ENCODE data around the gene LRCH3. TPM values are rescaled to one million over a fixed set of nuclear protein-coding genes. Genes with fewer than 3 reads are reported as not detected.

The LRCH3 gene
- polyA plus RNA-seq, 2 of the 4 experiments (the other 2 are of a cell fraction): 14.2 to 44.6 TPM

DNA sequence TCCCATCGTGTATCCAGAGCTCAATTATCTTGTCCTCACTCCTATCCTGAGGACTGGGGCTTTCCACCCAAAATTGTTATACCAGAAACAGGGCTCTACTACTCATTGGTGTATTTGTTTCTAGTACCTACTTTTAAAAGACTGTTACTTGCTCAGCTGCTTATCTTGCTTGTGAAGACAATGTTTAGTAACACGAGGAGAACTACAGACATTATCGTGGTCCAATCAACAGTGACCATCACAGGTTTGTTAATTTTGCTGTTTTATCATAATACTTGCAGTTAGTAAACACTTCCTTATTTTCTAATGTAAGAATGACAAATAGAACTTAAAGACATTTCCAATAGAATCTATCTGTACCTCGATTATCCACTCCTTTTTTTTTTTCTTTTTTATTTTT lies 13.5 kb downstream of the LRCH3 start:
- H3K27ac ChIP-seq: no peak overlapping the region
- TF ChIP-seq, protein P1, sequence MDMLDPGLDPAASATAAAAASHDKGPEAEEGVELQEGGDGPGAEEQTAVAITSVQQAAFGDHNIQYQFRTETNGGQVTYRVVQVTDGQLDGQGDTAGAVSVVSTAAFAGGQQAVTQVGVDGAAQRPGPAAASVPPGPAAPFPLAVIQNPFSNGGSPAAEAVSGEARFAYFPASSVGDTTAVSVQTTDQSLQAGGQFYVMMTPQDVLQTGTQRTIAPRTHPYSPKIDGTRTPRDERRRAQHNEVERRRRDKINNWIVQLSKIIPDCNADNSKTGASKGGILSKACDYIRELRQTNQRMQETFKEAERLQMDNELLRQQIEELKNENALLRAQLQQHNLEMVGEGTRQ (IDR thresholded peaks at IDR 0.05): no peak
- TF ChIP-seq GATA3 (IDR thresholded peaks at IDR 0.05; ENCODE audit: borderline replicate concordance) (no peak), NFE2L2 (conservative IDR thresholded peaks at IDR 0.05; ENCODE audit: low read length) (no peak), POLR2AphosphoS2 (conservative IDR thresholded peaks at IDR 0.05; ENCODE audit: low read length) (no peak), FOXS1 (CRISPR knock-in tag; IDR thresholded peaks at IDR 0.05) (no peak), CHD4 (IDR thresholded peaks at IDR 0.05; ENCODE audit: borderline replicate concordance) (no peak), POLR2A (IDR thresholded peaks at IDR 0.05; ENCODE audit: low read length) (no peak), NR3C1 (IDR thresholded peaks at IDR 0.05) (no peak), EP300 (IDR thresholded peaks at IDR 0.05) (no peak), RCOR1 (IDR thresholded peaks at IDR 0.05; ENCODE audit: low read depth, low read length) (no peak), KDM1A (IDR thresholded peaks at IDR 0.05; ENCODE audit: low read depth) (no peak), FOSB (CRISPR knock-in tag; IDR thresholded peaks at IDR 0.05) (no peak), PBX3 (IDR thresholded peaks at IDR 0.05) (no peak), CHD2 (IDR thresholded peaks at IDR 0.05; ENCODE audit: low read length, partially characterized antibody) (no peak), ZSCAN20 (CRISPR knock-in tag; IDR thresholded peaks at IDR 0.05) (no peak), FOSL2 (IDR thresholded peaks at IDR 0.05) (no peak), FOSL2 (CRISPR knock-in tag; IDR thresholded peaks at IDR 0.05) (no peak)
- TF ChIP-seq, protein P2, sequence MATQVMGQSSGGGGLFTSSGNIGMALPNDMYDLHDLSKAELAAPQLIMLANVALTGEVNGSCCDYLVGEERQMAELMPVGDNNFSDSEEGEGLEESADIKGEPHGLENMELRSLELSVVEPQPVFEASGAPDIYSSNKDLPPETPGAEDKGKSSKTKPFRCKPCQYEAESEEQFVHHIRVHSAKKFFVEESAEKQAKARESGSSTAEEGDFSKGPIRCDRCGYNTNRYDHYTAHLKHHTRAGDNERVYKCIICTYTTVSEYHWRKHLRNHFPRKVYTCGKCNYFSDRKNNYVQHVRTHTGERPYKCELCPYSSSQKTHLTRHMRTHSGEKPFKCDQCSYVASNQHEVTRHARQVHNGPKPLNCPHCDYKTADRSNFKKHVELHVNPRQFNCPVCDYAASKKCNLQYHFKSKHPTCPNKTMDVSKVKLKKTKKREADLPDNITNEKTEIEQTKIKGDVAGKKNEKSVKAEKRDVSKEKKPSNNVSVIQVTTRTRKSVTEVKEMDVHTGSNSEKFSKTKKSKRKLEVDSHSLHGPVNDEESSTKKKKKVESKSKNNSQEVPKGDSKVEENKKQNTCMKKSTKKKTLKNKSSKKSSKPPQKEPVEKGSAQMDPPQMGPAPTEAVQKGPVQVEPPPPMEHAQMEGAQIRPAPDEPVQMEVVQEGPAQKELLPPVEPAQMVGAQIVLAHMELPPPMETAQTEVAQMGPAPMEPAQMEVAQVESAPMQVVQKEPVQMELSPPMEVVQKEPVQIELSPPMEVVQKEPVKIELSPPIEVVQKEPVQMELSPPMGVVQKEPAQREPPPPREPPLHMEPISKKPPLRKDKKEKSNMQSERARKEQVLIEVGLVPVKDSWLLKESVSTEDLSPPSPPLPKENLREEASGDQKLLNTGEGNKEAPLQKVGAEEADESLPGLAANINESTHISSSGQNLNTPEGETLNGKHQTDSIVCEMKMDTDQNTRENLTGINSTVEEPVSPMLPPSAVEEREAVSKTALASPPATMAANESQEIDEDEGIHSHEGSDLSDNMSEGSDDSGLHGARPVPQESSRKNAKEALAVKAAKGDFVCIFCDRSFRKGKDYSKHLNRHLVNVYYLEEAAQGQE (IDR thresholded peaks at IDR 0.05): no peak
- CTCF ChIA-PET: no interaction called here
- no peak overlapping the region for H3K4me2 ChIP-seq
- 88% methylated on average over 4 of the region's 4 CpGs for WGBS (ENCODE audit: missing lambda C conversion rate)
- no peak overlapping the region for H3K4me3 ChIP-seq
- no peak for FAIRE-seq
- H3K4me1 ChIP-seq: peaks cover 7% of the 10 kb centered on the region; the same call in 2 of the 3 replicates
- no peak for DNase-seq (ENCODE audit: low read depth in 1 of 2, low spot score in 1 of 2)
- no peak for ATAC-seq
- no peaks in the 10 kb centered on the region for H3K9me3 ChIP-seq
- POLR2A ChIA-PET: no interaction called here

DNA sequence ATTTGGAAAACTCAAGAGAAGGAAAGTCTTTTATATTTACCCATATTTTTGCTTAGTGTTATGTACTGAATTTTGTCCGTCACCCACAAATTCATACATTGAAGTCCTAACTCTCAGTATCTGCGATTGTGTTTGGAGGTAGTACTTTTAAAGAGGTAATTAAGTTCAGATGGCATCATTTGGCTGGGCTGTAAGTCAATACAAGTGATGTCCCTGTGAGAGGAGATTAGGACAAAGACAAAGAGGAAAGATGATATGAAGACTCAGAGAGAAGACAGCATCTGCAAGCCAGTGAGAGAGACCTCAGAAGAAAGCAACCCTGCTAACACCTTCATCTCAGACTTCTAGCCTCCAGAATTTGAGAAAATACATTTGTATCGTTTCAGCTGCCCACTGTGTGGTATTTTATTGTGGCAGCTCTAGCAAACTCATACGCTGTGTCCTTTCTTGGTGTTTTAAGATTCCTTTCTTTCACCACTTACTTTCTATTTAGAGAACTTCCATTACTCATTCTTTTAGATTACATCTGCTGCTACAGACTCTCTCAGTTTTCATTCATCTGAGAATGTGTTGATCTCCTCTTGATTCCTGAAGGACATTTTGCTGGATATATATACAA lies 17.0 kb downstream of the LRCH3 start:
- CTCF ChIA-PET: interaction anchor here (0.9 kb wide), 1 partner anchor 9 kb away, joined by 3 read pairs; no protein-coding TSS in a partner anchor
- 89% methylated on average over 4 of the region's 4 CpGs for WGBS (ENCODE audit: missing lambda C conversion rate)
- no peaks in the 10 kb centered on the region for H3K9me3 ChIP-seq
- H3K27ac ChIP-seq: no peak overlapping the region
- DNase-seq (ENCODE audit: low read depth in 1 of 2, low spot score in 1 of 2) (no peak), FAIRE-seq (no peak), ATAC-seq (no peak)
- peaks cover 31% of the 10 kb centered on the region for H3K4me1 ChIP-seq
- no peak overlapping the region for H3K4me3 ChIP-seq
- POLR2A ChIA-PET: no interaction called here
- no peak overlapping the region for H3K4me2 ChIP-seq
- TF ChIP-seq PHF8 (IDR thresholded peaks at IDR 0.05; ENCODE audit: borderline replicate concordance, low read depth): no peak
- no peak for TF ChIP-seq MAZ (IDR thresholded peaks at IDR 0.05; ENCODE audit: borderline replicate concordance, low read depth, low read length)
- TF ChIP-seq NFE2L2 (conservative IDR thresholded peaks at IDR 0.05; ENCODE audit: low read length): no peak
- TF ChIP-seq HOXB13 (CRISPR knock-in tag; IDR thresholded peaks at IDR 0.05; ENCODE audit: low read depth): no peak
- no peak for TF ChIP-seq RARB (CRISPR knock-in tag; IDR thresholded peaks at IDR 0.05)
- no peak for TF ChIP-seq RAD21 (conservative IDR thresholded peaks at IDR 0.05 in 1 of 2, IDR thresholded peaks at IDR 0.05 in 1 of 2)
- TF ChIP-seq FOXS1 (CRISPR knock-in tag; IDR thresholded peaks at IDR 0.05): no peak
- no peak for TF ChIP-seq HDAC2 (IDR thresholded peaks at IDR 0.05)
- TF ChIP-seq JUNB (IDR thresholded peaks at IDR 0.05): no peak
- no peak for TF ChIP-seq MYC (IDR thresholded peaks at IDR 0.05; ENCODE audit: borderline replicate concordance, low read length)
- no peak for TF ChIP-seq CBX8 (IDR thresholded peaks at IDR 0.05)

Data from A549 (cell line).